HG03354 (cell line): ENCODE results near the gene GRAMD1B.
A peak's percentile ranks its signal among the peaks of the same experiment; 100 is the strongest.

Experiments
- ATAC-seq: cut with Tn5 transposase; IDR thresholded peaks from one replicate; pipeline ENCODE4 v1.9.1; 2021; ENCODE audit warnings: mild to moderate bottlenecking; ENCODE audit not compliant: unreplicated experiment, poor library complexity, severe bottlenecking

Gene GRAMD1B

DNA sequence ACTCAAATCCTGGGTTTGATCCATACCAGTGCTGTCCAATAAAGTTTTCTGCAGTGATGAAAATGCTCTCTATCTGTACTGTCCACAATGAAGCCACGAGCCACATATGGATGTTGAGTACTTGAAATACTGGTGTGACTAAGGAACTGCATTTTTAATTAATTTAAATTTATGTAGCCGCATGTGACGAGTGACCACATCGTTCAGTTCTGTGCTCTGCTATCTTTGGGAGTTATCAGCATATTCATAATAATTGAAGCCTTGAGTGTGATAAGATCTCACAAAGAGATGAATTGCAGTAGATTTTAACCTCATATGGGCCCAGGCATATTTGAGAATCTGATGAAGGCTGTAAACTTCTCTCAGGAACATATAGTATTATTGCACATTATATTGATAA, 40.8 kb downstream of the GRAMD1B start:
- ATAC-seq = no peak

GRCh38 chr11:123472236-123472935, 42.3 kb downstream of the GRAMD1B start:
- ATAC-seq = no peak

- no peak for ATAC-seq
Measured at GRCh38 chr11:123473941-123474677, 44.0 kb downstream of the GRAMD1B start.

- no peak for ATAC-seq
Measured at GRCh38 chr11:123474994-123475393, 44.9 kb downstream of the GRAMD1B start.

- ATAC-seq = no peak
Measured at GRCh38 chr11:123475469-123475868, 45.4 kb downstream of the GRAMD1B start.

- no peak for ATAC-seq
Measured at GRCh38 chr11:123477205-123477907, 47.3 kb downstream of the GRAMD1B start.

DNA sequence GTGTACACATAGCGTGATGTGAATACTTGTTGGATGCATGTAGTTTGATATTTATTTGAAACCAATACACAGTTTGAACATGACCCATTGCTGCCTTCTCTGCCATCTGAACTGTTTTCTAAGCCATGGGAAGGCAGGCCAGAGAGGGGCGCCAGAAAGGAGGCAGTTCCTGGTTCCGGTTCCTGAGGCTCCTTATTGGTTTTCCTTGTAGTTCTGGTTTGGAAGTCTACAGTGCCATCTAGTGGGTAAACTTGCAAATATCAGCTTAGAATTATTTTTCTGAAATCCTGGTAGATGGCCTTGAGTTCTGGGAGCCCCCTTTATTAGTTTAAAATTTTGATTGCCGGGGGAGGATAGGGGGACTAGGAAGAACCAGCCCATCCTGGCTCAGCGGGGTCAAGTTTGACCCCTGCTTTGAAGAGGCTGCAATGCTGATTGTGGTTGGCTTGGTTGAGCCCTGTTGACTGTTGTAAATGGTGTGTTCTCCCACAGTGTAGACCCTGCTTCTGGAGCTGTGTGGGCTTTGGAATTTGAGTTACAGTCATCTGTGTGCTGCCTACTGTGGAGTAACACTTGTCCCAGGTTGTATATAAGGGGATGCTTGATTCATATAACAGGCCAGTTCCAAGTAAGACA, 48.4 kb downstream of the GRAMD1B start:
- no peak for ATAC-seq

DNA sequence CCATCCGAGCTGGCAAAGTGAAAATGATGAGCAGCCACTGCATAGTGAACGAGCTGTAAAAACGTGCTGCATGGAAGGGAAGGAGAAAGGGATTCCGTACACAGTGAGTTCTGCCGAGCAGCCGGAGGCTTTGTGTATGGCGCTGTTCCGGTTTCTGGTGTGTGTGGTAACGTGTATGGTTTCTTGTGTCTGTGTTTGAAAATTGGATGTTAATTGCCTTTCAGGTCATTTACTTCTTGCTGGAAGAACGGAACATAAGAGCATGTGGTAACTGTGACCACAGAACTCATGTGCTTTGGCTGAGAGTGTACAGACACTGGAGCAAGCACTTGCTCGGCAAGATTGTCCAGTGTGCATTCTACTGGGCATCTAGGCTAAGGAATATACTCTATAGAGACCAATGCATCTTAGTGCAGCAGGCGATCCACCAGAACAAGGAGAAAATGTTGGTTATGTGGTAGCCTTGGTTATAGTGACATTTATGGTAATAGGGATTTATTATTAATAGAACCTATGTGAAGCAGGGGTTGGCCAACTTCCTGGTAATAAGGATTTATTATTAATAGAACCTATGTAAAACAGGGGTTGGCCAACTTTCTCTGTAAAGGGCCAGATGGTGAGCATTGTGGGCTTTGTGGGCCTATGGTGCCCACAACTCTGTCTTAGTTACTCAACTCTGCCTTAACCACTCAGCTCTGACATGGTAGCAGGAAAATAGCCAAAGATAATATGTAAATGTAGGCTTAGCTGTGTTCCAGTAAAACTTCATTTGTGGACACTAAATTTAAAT, 49.2 kb downstream of the GRAMD1B start:
- ATAC-seq = peak; percentile 84

GRCh38 chr11:123480290-123480815, 50.3 kb downstream of the GRAMD1B start:
- peak; percentile 34 for ATAC-seq

DNA sequence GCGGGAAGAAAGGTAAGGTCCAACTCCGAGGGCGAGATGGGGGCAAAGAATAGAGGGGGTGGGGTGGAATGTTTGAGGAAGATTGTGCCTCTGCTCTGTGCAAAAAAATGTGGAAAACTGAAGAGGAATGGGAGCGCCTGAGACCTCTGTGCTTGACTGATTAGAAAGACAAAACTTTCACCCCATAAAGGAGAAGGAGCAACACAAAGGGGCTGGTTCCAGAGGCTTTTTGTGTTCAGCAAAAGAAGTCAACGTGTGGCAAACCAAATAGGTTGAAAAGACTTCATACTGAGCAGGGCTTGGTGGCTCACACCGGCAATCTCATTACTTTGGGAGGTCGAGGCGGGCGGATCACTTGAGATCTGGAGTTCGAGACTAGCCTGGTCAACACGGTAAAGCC, 50.8 kb downstream of the GRAMD1B start:
- ATAC-seq = no peak

GRCh38 chr11:123481640-123482039, 51.6 kb downstream of the GRAMD1B start:
- ATAC-seq = no peak

DNA sequence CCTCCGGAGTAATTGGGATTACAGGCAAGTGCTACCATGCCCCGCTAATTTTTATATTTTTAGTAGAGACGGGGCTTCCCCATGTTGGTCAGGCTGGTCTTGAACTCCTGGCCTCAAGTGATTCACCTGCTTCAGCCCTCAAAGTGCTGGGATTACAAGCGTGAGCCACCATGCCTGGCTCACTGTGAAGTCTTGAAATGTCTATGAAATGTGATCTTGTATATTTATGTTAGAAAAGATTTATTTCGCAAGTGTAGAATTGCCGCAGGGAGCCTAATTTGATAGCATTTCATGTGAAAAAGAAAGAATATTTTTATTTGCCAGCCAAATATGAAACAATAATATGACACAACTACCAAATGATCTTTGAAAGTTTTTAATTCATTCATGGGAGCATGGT, 52.1 kb downstream of the GRAMD1B start:
- ATAC-seq = no peak

- no peak for ATAC-seq
Measured at GRCh38 chr11:123483058-123483457, 53.0 kb downstream of the GRAMD1B start.

DNA sequence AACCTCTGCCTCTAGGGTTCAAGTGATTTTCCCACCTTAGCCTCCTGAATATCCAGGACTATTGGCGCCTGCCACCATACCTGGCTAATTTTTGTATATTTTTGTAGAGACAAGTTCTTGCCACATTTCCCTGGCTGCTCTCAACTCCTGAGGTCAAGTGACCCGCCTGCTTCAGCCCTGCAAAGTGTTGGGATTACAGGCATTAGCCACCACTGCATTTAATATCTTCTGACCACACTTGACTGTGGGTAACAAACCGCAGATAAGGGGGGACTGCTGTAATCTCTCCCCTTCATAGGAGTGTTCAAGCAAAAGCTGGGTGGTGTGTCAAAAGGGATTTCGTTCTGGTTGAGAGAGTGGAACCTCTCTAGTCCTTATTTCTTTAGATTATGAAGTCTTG, 53.4 kb downstream of the GRAMD1B start:
- no peak for ATAC-seq

DNA sequence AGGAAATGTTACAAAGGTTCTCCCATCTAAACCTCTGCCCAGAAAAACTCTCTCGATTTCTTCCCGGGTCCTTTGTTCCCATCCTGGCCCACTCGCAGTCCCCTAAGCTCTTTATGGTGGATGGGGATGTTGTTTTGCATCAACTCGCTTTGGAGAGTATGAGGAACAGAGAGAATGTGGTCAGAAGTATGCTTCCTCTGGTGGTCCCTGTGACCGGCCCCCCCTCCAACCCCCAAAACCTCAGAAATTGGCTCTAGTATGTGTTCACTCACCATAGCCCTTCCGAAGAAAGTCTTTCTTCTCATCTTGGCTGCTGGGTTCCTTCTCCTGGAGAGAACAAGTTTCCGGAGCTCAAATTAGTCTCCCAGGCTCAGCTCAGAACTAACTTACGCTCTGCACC, 54.4 kb downstream of the GRAMD1B start:
- peak; percentile 33 for ATAC-seq

DNA sequence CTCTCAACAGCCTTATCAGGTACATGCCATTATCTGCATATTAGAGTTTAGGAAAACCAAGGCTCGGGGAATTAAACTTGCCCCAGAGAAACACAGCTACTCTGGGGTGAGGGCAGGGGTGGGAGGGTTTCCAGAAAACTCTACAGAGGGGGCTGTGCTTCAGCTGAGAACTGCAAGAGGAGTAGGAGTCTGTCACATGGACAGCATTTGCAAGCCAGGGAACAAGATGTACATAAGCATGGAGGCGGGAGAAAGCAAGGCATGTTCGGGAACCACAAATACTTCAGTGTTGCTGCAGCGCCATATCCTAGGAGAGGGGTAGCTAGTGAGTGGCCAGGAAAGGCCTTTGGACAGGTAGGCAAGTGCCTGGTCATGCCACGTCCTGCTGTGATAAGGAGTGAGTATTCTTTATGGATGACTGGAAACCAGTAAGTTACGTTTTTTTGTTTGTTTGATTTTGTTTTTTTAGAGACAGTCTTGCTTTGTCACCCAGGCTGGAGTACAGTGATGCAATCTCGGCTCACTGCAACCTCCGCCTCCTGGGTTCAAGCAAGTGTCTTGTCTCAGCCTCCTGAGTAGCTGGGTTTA, 57.2 kb downstream of the GRAMD1B start:
- ATAC-seq = no peak

DNA sequence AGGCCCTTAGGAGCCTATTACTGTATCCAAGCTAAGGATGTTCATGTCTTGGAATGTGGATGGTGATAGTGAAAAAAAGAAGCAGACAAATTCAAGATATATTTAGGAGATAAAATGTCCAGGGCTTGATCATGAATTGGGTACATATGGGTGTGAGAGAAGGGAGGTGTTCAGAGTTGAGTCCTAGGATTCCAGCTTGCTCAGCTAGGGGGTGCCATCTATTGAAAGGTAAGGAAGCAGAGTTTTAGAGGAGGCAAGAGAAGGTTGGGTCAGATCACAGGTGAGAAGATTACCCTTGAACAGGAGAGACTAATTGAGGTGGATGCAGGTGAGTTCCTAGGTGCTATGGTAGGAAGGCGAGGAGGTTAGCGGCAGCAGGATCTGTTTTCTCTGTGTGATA, 60.5 kb downstream of the GRAMD1B start:
- ATAC-seq = no peak

DNA sequence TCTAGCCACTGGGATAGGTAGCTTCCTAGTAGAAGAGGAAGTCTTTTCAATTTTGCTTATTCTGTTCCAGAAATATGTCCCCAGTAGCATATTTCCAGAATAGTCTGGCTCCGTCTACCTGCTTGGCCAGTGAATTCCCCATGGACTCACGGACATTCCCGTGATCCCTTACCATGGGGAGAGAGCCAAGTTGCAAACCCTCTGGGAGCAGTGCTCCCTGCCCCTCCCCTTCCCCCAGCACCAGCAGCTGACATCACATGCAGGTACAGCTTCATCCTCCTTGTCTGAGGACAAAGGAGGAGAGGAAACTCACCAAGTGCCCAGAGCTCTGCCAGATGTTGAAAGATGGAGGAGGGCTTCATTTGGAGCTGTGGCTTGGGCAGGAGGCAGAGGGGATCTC, 61.2 kb downstream of the GRAMD1B start:
- no peak for ATAC-seq
